Fibroblast of skin of left quadriceps (primary cell): ENCODE measurements around the gene FYCO1.

Experiments used
- DNase-seq, 2 experiments: peaks; one replicate each; pipeline ENCODE4 v3.0.0-alpha.2; 2013; ENCODE audit warnings: low read depth in 2 of 2

The FYCO1 gene

DNA sequence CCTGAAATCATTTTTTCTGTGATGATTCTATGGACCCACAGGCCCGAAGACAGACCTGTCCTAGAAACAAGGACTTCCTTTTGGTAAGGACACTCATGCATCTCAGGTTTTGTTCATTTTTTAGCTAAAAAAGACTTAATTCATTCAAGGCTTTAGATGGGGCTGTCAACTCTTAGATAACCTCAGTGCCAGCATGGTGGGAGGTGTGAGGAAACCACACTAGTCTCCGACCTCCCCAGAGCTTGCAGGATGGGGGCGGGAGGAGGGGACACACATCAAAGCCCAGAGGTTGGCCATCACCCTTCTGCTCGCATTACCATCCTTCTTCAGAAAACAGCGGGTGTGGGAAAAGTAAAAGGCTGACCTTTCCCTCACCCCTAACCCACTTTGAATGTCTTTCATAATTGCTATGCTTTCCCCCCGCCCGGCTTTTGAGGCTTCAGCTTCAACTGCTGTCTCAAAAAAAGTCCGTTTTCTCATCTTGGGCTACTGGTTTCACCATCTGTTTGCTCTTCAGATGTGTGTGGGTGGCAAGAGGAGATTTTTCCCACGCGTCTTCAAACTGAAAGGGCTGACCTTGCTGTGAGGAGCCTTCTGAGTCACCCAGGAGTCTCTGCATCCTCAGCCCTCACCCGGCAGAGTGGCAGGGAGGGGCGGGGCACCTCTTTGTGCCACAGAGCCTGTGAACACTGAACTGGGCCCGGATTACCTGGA lies 79.9 kb downstream of the FYCO1 start:
- DNase-seq = no peak

DNA sequence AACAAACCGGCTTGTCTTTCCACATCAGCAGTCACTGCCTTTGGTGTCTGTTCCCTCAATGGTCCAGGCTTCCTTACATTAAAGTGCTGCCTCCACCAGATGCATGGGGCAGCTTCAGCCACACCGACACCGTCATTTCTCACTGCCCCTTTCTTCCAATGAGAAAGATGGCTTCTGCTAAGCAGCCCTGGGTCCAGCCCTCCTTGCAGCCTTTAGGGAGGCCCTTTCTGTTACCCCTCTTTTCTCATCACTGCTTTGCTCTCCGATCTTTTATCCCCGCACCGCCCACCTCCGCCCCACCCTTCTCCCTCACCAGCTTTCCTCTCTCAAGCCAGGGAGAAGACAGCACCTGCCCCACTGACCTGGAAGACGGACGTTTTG lies 80.6 kb downstream of the FYCO1 start:
- DNase-seq = no peak

DNA sequence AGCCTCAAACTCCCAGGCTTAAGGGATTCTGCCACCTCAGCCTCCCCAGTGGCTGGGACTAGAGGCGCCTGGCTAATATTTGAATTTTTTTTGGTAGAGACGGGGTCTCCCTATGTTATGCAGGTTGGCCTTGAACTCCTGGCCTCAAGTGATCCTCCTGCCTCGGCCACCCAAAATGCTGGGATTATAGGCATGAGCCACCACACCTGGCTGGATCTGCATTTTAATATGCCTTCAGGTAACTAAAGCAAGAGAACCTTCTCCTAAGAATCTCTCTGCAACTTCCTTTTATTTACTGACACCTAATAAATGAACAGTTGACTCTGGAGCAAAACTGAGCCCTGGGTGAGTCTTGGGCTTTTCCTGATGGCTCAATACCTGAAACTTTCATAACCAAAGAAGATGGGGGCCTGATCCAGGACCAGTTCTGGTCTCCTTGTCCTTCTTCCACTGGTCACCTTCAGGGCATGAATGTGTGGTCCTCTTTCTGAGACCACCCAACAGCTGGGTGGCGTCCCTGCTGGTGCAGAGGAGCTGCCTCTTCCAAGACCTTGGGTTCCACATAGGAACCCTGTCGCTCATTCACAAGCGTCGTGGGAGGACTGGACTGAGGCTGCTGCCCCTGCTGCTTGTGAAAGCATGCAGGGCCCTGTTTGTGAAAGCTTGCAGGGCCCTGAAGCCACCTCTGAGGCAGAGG lies 81.1 kb downstream of the FYCO1 start:
- DNase-seq = no peak

- no peak for DNase-seq
Observed at GRCh38 chr3:45912435-45912834, 83.2 kb downstream of the FYCO1 start.

- no peak for DNase-seq
Observed at GRCh38 chr3:45911511-45912226, 84.0 kb downstream of the FYCO1 start.

- DNase-seq = no peak
Observed at GRCh38 chr3:45910892-45911291, 84.7 kb downstream of the FYCO1 start.

DNA sequence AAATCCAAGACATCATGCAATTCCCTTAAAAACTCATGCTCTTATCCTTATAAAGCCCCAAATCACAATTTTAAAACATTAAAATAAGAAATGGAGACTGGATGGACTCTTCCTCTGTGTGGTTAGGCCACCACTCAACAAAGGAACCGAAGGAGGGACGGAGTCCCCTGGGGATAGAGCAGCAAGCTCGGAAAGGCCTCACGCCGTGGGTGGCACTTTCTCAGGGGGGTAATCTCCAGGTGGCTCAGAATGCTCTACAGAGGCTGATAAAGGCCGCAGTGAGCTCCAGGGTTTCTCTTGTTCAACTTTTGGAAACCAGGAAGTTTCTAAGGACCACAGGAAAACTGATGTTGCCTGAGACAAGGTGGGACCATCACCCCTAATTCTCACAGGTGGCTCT lies 86.1 kb downstream of the FYCO1 start:
- no peak for DNase-seq

- no peak for DNase-seq
Observed at GRCh38 chr3:45908761-45909160, 86.9 kb downstream of the FYCO1 start.

DNA sequence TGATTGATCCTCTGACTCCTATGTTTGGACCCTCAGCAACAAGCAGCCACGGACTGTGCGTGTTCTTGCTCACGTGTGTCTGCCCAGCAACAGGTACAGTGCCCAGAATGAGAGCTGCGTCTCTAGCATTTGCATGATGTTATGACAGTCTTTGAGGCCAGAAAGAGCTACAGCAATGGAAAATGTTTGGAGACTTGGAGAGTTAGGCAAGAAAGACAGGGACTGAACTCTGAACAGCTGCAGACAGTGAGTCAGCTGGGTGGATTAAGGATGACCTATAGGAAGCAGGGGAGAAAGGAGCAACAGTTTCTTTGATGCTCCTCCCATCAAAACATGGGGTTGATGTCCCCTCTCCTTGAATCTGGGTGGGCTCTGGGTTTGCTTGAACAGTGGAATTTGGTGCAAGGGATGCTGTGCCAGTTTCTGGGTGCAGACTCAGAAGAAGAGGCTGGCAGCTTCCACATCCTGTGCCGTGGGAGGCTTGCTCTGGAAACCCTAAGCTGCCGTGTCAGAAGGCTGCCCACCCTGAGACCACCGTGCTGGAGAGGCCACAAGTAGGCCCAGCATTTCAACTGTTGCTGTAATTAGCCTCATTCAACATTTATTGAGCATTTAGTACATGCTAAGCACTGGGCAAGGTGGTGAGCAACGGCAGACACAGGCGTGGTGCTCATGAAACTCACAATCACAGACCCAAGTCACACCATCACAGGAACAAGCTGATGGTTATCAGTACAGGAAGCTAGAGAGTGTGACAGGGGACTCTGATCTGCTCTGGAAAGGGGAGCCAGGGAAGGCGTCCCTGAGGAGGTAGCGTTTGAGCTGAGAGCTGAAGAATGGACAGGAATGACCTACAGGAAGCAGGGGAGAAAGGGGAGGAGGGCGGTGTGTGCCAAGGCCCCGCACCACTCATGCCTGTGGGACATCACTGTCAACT lies 87.6 kb downstream of the FYCO1 start:
- no peak for DNase-seq

DNA sequence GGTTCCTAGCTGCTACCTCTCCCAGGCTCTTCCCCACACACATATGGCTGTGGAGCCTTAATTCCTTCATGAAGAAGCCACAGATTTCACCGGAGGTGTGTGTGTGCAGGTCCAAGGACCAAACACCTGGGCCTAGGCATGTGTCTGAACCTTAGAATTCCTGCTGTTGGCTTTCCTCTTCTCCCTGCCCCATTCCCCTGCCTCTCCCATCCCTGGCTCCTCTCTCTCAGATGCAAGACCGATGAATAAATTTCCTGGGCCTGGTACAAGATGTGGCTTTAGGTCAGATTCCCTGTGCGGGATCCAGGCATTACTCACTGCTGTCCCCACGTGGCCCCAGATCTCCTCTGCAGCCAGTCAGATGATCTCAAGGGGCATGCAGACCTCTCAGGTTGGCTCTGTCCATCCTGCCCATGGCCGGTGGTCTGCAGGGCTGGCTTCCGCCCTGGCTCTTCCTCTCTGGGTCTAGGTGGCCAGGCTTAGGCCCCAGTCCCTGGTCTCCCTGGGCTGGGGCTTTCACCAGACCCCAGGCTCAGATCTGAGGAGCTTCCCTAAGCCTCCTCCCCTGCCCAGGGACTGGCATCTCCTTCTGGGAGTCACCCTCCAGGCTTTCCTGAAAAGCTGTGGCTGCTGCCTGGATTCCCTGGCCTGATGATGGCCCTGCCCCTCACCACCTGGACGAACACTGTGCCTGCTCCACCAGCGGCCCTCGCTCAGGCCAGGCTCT lies 88.8 kb downstream of the FYCO1 start:
- no peak for DNase-seq

GRCh38 chr3:45905755-45906154 lies 89.9 kb downstream of the FYCO1 start:
- no peak for DNase-seq

DNA sequence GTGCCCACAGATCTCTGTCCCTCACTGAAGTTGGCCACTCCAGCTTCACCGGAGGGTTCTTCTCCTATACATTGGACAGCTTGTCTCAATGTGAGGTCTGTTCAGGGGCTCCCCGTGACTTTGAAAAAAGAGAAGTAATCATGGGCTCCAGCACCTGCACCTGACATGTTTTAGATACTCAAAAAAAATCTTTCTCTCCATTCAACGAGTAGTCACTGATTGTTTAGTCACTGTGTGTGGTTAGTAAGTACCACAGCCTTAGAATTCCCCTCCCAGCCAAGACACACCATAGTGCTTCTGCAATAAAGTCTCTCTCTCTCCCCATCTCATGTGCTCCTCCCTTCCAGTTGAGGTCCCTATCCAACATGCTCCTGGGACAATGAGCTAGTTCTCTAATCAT lies 90.7 kb downstream of the FYCO1 start:
- no peak for DNase-seq

DNA sequence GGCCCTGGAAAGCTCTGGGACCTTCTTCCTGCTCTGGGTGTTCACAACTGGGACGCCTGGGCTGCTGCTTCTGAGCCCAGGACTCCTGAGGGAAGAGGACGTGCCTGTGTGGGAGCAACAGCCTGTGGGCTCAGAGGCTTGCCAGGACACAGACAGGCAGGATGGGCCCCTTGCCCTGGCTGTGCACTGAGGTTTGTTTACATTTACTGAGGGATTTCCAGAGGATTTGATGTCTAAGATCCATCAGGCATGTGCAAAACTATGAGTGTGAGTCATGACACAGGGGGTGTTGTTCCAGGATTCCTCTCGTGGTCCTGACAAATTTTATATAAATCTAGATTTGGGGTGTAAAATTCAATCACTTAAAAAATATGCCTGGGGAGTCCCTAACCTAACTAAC lies 98.7 kb downstream of the FYCO1 start:
- peak; percentile 30 to 37 for DNase-seq

DNA sequence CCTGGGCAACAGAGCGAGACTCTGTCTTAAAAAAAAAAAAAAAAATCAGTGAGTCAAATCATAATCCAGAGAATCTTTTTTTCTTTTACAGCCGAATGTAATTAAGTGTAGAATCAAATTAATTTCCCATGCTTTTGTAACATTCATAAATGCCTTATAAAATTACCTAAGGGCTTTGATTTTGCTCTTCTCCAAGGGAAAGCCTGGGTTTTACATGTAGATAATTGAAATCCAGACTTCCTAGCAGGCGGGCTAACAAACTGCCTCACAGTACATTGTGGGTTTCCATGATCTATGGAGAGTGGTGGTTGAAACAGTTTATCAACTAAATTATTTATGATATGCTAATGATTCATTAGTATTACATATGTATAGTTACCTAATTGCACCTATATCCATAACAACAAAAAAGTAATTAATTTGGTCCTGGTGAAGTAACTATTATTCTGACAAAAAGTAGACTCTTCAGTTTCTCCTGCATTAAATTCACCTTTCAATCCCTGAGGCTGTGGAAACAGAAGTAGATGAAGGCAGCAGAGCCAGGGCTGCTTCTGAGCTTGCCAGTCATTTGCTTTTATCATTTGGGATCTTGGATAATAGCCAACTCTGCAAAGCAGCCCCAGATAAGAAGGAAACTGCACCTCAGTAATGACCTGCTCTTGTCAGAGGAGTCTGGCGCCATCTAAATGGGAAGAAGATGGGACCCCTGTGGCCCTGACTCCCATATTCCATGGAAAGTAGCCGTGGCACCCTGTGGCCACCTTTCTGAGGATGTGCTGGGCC lies 99.7 kb downstream of the FYCO1 start:
- no peak for DNase-seq

- DNase-seq = no peak
Observed at GRCh38 chr3:45894015-45894414, 101.6 kb downstream of the FYCO1 start.

DNA sequence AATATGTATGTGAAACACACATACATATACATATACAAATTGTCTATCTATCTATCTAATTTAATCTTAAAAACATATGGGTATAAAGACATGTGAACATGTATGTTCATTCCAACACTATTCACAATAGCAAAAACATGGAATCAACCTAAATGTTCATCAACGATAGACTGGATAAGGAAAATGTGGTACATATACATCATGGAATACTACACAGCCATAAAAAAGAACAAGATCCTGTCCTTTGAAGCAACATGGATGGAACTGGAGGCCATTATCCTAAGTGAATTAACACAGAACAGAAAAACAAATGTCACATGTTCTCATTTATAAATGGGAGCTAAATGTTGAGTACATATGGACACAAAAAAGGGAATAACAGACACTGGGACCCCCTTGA lies 103.5 kb downstream of the FYCO1 start:
- no peak for DNase-seq

GRCh38 chr3:45890405-45890804 lies 105.2 kb downstream of the FYCO1 start:
- DNase-seq = no peak

- no peak for DNase-seq
Observed at GRCh38 chr3:45889337-45889736, 106.3 kb downstream of the FYCO1 start.

DNA sequence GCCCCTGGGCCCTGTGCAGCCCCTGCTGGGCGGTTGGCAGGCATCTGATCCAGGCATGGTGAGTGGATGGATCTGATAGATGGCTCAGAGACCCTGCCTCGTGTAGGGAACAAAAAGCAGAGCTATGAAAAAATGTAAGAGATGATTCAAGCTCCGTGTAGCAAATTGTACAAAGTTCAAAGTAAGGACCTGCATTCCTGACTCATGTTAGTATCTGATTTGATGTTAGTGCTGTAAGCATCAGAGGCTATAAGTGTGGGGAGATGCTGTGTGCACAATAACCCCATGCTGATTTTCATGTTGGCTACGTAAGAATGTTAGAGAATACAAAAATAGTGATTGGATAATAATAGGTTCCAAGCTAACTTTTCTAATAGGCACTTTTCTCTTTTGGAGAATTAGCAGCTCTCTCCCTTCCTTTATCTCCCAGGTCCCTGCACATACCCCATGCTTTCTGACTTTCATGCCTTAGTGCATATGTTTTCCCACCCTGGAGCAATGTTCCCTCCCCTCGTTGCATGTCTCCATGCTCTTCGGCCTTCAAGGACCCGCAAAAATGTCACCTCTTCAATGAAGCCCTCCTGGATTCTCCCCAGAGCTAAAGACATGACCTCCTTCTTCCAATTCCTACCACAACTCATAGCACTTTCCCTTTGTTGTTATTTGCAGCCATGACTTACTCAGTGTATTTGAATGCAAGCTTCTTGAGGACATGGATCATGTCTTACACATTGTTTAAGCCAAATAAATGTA lies 107.7 kb downstream of the FYCO1 start:
- no peak for DNase-seq

GRCh38 chr3:45887285-45887684 lies 108.3 kb downstream of the FYCO1 start:
- no peak for DNase-seq
